H1 (cell line): Measurements from ENCODE around the gene SLCO4A1. TPM values are rescaled to one million over a fixed set of nuclear protein-coding genes. Genes with fewer than 3 reads are reported as not detected.

Source experiments
- CTCF ChIP-seq, 3 experiments: IDR thresholded peaks; 1 replicate in 2 of 3; 2 replicates in 1 of 3; pipeline versions ENCODE4 v1.5.1 to v1.6.1; 2011; ENCODE audit warnings: low read length in 3 of 3, mild to moderate bottlenecking in 3 of 3, inconsistent platforms in 2 of 3, low read depth in 1 of 3, moderate library complexity in 1 of 3; ENCODE audit not compliant: insufficient read depth in 1 of 3; ENCODE audit errors: control extremely low read depth in 1 of 3
- HDAC6 ChIP-seq: IDR thresholded peaks from one replicate; pipeline ENCODE4 v1.7.1; 2012; ENCODE audit warnings: low read depth, mild to moderate bottlenecking, inconsistent platforms, low read length, moderate library complexity
- TAF7 ChIP-seq: optimal IDR thresholded peaks from 2 replicates; pipeline ENCODE3; 2011; ENCODE audit warnings: low read depth, mild to moderate bottlenecking, inconsistent platforms, low read length, moderate library complexity, borderline replicate concordance
- polyA plus RNA-seq, 7 experiments: library from polyadenylated mRNA; depleted of rRNA in 3 of 7; stranded (reverse) in 5 of 7; unstranded in 2 of 7; fragments of >200 nt in 5 of 7; fragments of 200-250 nt in 2 of 7; gene quantifications; 1 replicate in 5 of 7; 2 replicates in 1 of 7; 4 replicates in 1 of 7; pipeline versions ENCODE4 v1.2.1 to v1.2.3, GENCODE V29; 2011 to 2013; ENCODE audit warnings: missing spikeins in 2 of 7, mixed read lengths in 2 of 7
- total RNA-seq: library from RNA; stranded (reverse); fragmentation: NEBNext Ultra II Directional; extraction: Animal tissue kit (Norgen Biotek cat#: 25700); gene quantifications from 2 replicates; pipeline ENCODE4 v1.2.1, GENCODE V29; 2021

Gene SLCO4A1
- total and polyA plus RNA-seq, 2 of the 8 experiments (the other 6 are each of a cell fraction or from before 2014, with no cell fraction given) = 10.5 to 18.5 TPM

- no peak for TF ChIP-seq CTCF (IDR thresholded peaks at IDR 0.05; ENCODE audit: control extremely low read depth in 1 of 3, insufficient read depth in 1 of 3, low read depth in 1 of 3, low read length in 3 of 3)
- TF ChIP-seq TAF7 = no peak
- TF ChIP-seq HDAC6 = no peak
Observed at GRCh38 chr20:62607366-62608217, 34.7 kb upstream of the SLCO4A1 start (continued).
